GM21529 (cell line): ENCODE measurements around the gene ACP4.
"Not testable (repeated sequence)": the region's sequence is repeated elsewhere in the genome, so short reads cannot be mapped to it uniquely, and the experiment has no call there.

Experiments used
- ATAC-seq: cut with Tn5 transposase; IDR thresholded peaks from one replicate; pipeline ENCODE4 v1.9.1; 2021; ENCODE audit not compliant: unreplicated experiment

ACP4 gene

GRCh38 chr19:50790396-50790795, at the start of gene ACP4:
ACP4 (plus strand) TSS chr19:50790415; CDS start chr19:50790415, 0 bp downstream.
- no peak for ATAC-seq

GRCh38 chr19:50741179-50741933, 48.9 kb upstream of the ACP4 start:
- no peak for ATAC-seq

- no peak for ATAC-seq
Measured at GRCh38 chr19:50743537-50743936, 46.7 kb upstream of the ACP4 start.

- ATAC-seq: no peak
Measured at GRCh38 chr19:50745221-50745620, 45.0 kb upstream of the ACP4 start.

GRCh38 chr19:50747141-50747540, 43.1 kb upstream of the ACP4 start:
- not testable (repeated sequence) for ATAC-seq

GRCh38 chr19:50749490-50749889, 40.7 kb upstream of the ACP4 start:
- no peak for ATAC-seq

- no peak for ATAC-seq
Measured at GRCh38 chr19:50750010-50750409, 40.2 kb upstream of the ACP4 start.

- no peak for ATAC-seq
Measured at GRCh38 chr19:50753879-50754278, 36.3 kb upstream of the ACP4 start.

GRCh38 chr19:50756244-50756643, 34.0 kb upstream of the ACP4 start:
- not testable (repeated sequence) for ATAC-seq

GRCh38 chr19:50757624-50758023, 32.6 kb upstream of the ACP4 start:
- not testable (repeated sequence) for ATAC-seq

GRCh38 chr19:50759076-50759475, 31.1 kb upstream of the ACP4 start:
- ATAC-seq: not testable (repeated sequence)

- no peak for ATAC-seq
Measured at GRCh38 chr19:50759886-50760285, 30.3 kb upstream of the ACP4 start.

- ATAC-seq: not testable (repeated sequence)
Measured at GRCh38 chr19:50761501-50761900, 28.7 kb upstream of the ACP4 start.

- ATAC-seq: not testable (repeated sequence)
Measured at GRCh38 chr19:50763521-50763920, 26.7 kb upstream of the ACP4 start.

- no peak for ATAC-seq
Measured at GRCh38 chr19:50764409-50764808, 25.8 kb upstream of the ACP4 start.

GRCh38 chr19:50766746-50767145, 23.5 kb upstream of the ACP4 start:
- ATAC-seq: not testable (repeated sequence)

- not testable (repeated sequence) for ATAC-seq
Measured at GRCh38 chr19:50767263-50767662, 23.0 kb upstream of the ACP4 start.

- ATAC-seq: no peak
Measured at GRCh38 chr19:50768277-50768676, 21.9 kb upstream of the ACP4 start.

- ATAC-seq: not testable (repeated sequence)
Measured at GRCh38 chr19:50770164-50770563, 20.1 kb upstream of the ACP4 start, which contains the start of gene GPR32. GPR32 (plus strand) TSS chr19:50770464; CDS start chr19:50770601, 137 bp downstream.

- ATAC-seq: no peak
Measured at GRCh38 chr19:50770888-50771287, 19.3 kb upstream of the ACP4 start.

- ATAC-seq: no peak
Measured at GRCh38 chr19:50772476-50772875, 17.7 kb upstream of the ACP4 start.

GRCh38 chr19:50772912-50773311, 17.3 kb upstream of the ACP4 start:
- not testable (repeated sequence) for ATAC-seq

- not testable (repeated sequence) for ATAC-seq
Measured at GRCh38 chr19:50773454-50773853, 16.8 kb upstream of the ACP4 start.
